DND-41 (cell line): Measurements from ENCODE around the gene CDHR2.
"Not testable (repeated sequence)": the region's sequence is repeated elsewhere in the genome, so short reads cannot be mapped to it uniquely, and the experiment has no call there.

Experiments used
- ATAC-seq: fragments of 200-7000 bp; cut with Tn5 transposase; 3 replicates; pipeline ENCODE4 v1.9.1; 2021; ENCODE audit warnings: low read depth; ENCODE audit not compliant: insufficient read depth
- DNase-seq: peaks from one replicate; pipeline ENCODE4 v3.0.0-alpha.2; 2020
- H2AFZ ChIP-seq: 2 replicates; pipeline ENCODE4 v1.6.0; 2012; ENCODE audit warnings: low read depth, low read length
- H3K27ac ChIP-seq: 2 replicates; pipeline ENCODE4 v1.5.1; 2012; ENCODE audit warnings: low read length, inconsistent platforms
- H3K27me3 ChIP-seq: fragments of 200-600 bp; sonication (generic); 2 replicates; pipeline ENCODE4 v1.6.0; 2012; ENCODE audit warnings: low read length, mild to moderate bottlenecking, inconsistent platforms; ENCODE audit not compliant: insufficient read depth, poor library complexity
- H3K36me3 ChIP-seq: 2 replicates; pipeline ENCODE4 v1.5.1; 2012; ENCODE audit warnings: low read length, inconsistent platforms; ENCODE audit not compliant: insufficient read depth
- H3K4me1 ChIP-seq: 2 replicates; pipeline ENCODE4 v1.5.1; 2012; ENCODE audit warnings: mild to moderate bottlenecking, low read length; ENCODE audit not compliant: insufficient read depth
- H3K4me2 ChIP-seq: 2 replicates; pipeline ENCODE4 v1.6.0; 2012; ENCODE audit warnings: mild to moderate bottlenecking, moderate library complexity, low read length, inconsistent platforms; ENCODE audit not compliant: insufficient read depth
- H3K4me3 ChIP-seq, 2 experiments: fragments of 200-600 bp in 1 of 2; shearing (Covaris generic) in 1 of 2; 2 replicates each; pipeline ENCODE4 v1.5.1; 2012 to 2016; ENCODE audit warnings: inconsistent platforms in 2 of 2, low read length in 2 of 2, mild to moderate bottlenecking in 2 of 2, low read depth in 1 of 2, moderate library complexity in 1 of 2
- H3K79me2 ChIP-seq: 2 replicates; pipeline ENCODE4 v1.6.0; 2012; ENCODE audit warnings: low read length, inconsistent platforms; ENCODE audit not compliant: insufficient read depth
- H3K9ac ChIP-seq: 2 replicates; pipeline ENCODE4 v1.6.0; 2012; ENCODE audit warnings: low read depth, mild to moderate bottlenecking, inconsistent platforms, low read length, moderate library complexity
- H3K9me3 ChIP-seq: 2 replicates; pipeline ENCODE4 v1.5.1; 2012; ENCODE audit warnings: low read length, moderate library complexity, mild to moderate bottlenecking, inconsistent platforms; ENCODE audit not compliant: insufficient read depth, severe bottlenecking
- H4K20me1 ChIP-seq: 2 replicates; pipeline ENCODE4 v1.6.0; 2012; ENCODE audit warnings: low read length; ENCODE audit not compliant: insufficient read depth
- CTCF ChIP-seq: IDR thresholded peaks from 2 replicates; pipeline ENCODE4 v1.5.1; 2012; ENCODE audit warnings: borderline replicate concordance, low read length, moderate library complexity, mild to moderate bottlenecking; ENCODE audit not compliant: poor library complexity, severe bottlenecking; ENCODE audit errors: extremely low read depth
- EZH2 ChIP-seq: IDR thresholded peaks from 3 replicates; pipeline ENCODE4 v1.6.1; 2012; ENCODE audit warnings: borderline replicate concordance, low read depth, mild to moderate bottlenecking, moderate library complexity, low read length, inconsistent platforms; ENCODE audit not compliant: severe bottlenecking

CDHR2 gene

GRCh38 chr5:176588297-176588696, 39.2 kb downstream of the CDHR2 start:
- H3K36me3 ChIP-seq = no peaks in the 10 kb centered on the region
- no peaks in the 10 kb centered on the region for H3K4me1 ChIP-seq
- H3K9ac ChIP-seq = no peak overlapping the region
- ATAC-seq (no peak), DNase-seq (no peak)
- peaks cover 20% of the 10 kb centered on the region for H3K9me3 ChIP-seq
- H3K79me2 ChIP-seq = no peaks in the 10 kb centered on the region
- no peak for TF ChIP-seq EZH2
- no peak for TF ChIP-seq CTCF
- H4K20me1 ChIP-seq = no peaks in the 10 kb centered on the region
- H3K27me3 ChIP-seq = no peaks in the 10 kb centered on the region
- no peak overlapping the region for H3K4me3 ChIP-seq
- no peak overlapping the region for H3K27ac ChIP-seq
- H3K4me2 ChIP-seq = no peak overlapping the region
- H2AFZ ChIP-seq = no peak overlapping the region

GRCh38 chr5:176589039-176589769, 40.1 kb downstream of the CDHR2 start:
- no peak overlapping the region for H3K9ac ChIP-seq
- no peak for ATAC-seq
- no peak for DNase-seq

GRCh38 chr5:176590035-176590717, 41.0 kb downstream of the CDHR2 start:
- no peak for ATAC-seq
- no peak overlapping the region for H3K9ac ChIP-seq
- no peak overlapping the region for H3K4me2 ChIP-seq
- no peaks in the 10 kb centered on the region for H3K79me2 ChIP-seq
- TF ChIP-seq CTCF = no peak
- no peak for TF ChIP-seq EZH2
- H2AFZ ChIP-seq = no peak overlapping the region
- peaks cover 12% of the 10 kb centered on the region for H3K9me3 ChIP-seq
- no peaks in the 10 kb centered on the region for H4K20me1 ChIP-seq
- no peaks in the 10 kb centered on the region for H3K4me1 ChIP-seq
- no peak overlapping the region for H3K4me3 ChIP-seq
- no peak overlapping the region for H3K27ac ChIP-seq
- DNase-seq = no peak
- H3K27me3 ChIP-seq = no peaks in the 10 kb centered on the region
- H3K36me3 ChIP-seq = no peaks in the 10 kb centered on the region

More at GRCh38 chr5:176589039-176589769, 40.1 kb downstream of the CDHR2 start:
- Histone ChIP-seq H3K27ac (no peak overlapping the region), H3K9me3 (peaks cover 20% of the 10 kb centered on the region), H3K27me3 (no peaks in the 10 kb centered on the region), H4K20me1 (no peaks in the 10 kb centered on the region), H3K4me3 (no peak overlapping the region), H2AFZ (no peak overlapping the region), H3K4me1 (no peaks in the 10 kb centered on the region), H3K4me2 (no peak overlapping the region), H3K36me3 (no peaks in the 10 kb centered on the region), H3K79me2 (no peaks in the 10 kb centered on the region)
- TF ChIP-seq CTCF = no peak
- TF ChIP-seq EZH2 = no peak

- not testable (repeated sequence) for H3K27ac ChIP-seq, H3K27me3 ChIP-seq, H3K4me2 ChIP-seq, DNase-seq, H2AFZ ChIP-seq, ATAC-seq, H3K9ac ChIP-seq, H3K9me3 ChIP-seq, H3K4me3 ChIP-seq, H3K36me3 ChIP-seq, H4K20me1 ChIP-seq, H3K79me2 ChIP-seq, H3K4me1 ChIP-seq
Measured at GRCh38 chr5:176591667-176592066, 42.5 kb downstream of the CDHR2 start.
